DND-41 (cell line): ENCODE data around the gene TAS1R3.
A peak's percentile ranks its signal among the peaks of the same experiment; 100 is the strongest.

Source experiments
- ATAC-seq: fragments of 200-7000 bp; cut with Tn5 transposase; 3 replicates; pipeline ENCODE4 v1.9.1; 2021; ENCODE audit warnings: low read depth; ENCODE audit not compliant: insufficient read depth
- DNase-seq: peaks from one replicate; pipeline ENCODE4 v3.0.0-alpha.2; 2020
- H2AFZ ChIP-seq: 2 replicates; pipeline ENCODE4 v1.6.0; 2012; ENCODE audit warnings: low read depth, low read length
- H3K27ac ChIP-seq: 2 replicates; pipeline ENCODE4 v1.5.1; 2012; ENCODE audit warnings: low read length, inconsistent platforms
- H3K27me3 ChIP-seq: fragments of 200-600 bp; sonication (generic); 2 replicates; pipeline ENCODE4 v1.6.0; 2012; ENCODE audit warnings: low read length, mild to moderate bottlenecking, inconsistent platforms; ENCODE audit not compliant: insufficient read depth, poor library complexity
- H3K36me3 ChIP-seq: 2 replicates; pipeline ENCODE4 v1.5.1; 2012; ENCODE audit warnings: low read length, inconsistent platforms; ENCODE audit not compliant: insufficient read depth
- H3K4me1 ChIP-seq: 2 replicates; pipeline ENCODE4 v1.5.1; 2012; ENCODE audit warnings: mild to moderate bottlenecking, low read length; ENCODE audit not compliant: insufficient read depth
- H3K4me2 ChIP-seq: 2 replicates; pipeline ENCODE4 v1.6.0; 2012; ENCODE audit warnings: mild to moderate bottlenecking, moderate library complexity, low read length, inconsistent platforms; ENCODE audit not compliant: insufficient read depth
- H3K4me3 ChIP-seq, 2 experiments: fragments of 200-600 bp in 1 of 2; shearing (Covaris generic) in 1 of 2; 2 replicates each; pipeline ENCODE4 v1.5.1; 2012 to 2016; ENCODE audit warnings: inconsistent platforms in 2 of 2, low read length in 2 of 2, mild to moderate bottlenecking in 2 of 2, low read depth in 1 of 2, moderate library complexity in 1 of 2
- H3K79me2 ChIP-seq: 2 replicates; pipeline ENCODE4 v1.6.0; 2012; ENCODE audit warnings: low read length, inconsistent platforms; ENCODE audit not compliant: insufficient read depth
- H3K9ac ChIP-seq: 2 replicates; pipeline ENCODE4 v1.6.0; 2012; ENCODE audit warnings: low read depth, mild to moderate bottlenecking, inconsistent platforms, low read length, moderate library complexity
- H3K9me3 ChIP-seq: 2 replicates; pipeline ENCODE4 v1.5.1; 2012; ENCODE audit warnings: low read length, moderate library complexity, mild to moderate bottlenecking, inconsistent platforms; ENCODE audit not compliant: insufficient read depth, severe bottlenecking
- H4K20me1 ChIP-seq: 2 replicates; pipeline ENCODE4 v1.6.0; 2012; ENCODE audit warnings: low read length; ENCODE audit not compliant: insufficient read depth
- EZH2 ChIP-seq: IDR thresholded peaks from 3 replicates; pipeline ENCODE4 v1.6.1; 2012; ENCODE audit warnings: borderline replicate concordance, low read depth, mild to moderate bottlenecking, moderate library complexity, low read length, inconsistent platforms; ENCODE audit not compliant: severe bottlenecking
- TF ChIP-seq, protein P1 (sequence below): IDR thresholded peaks from 2 replicates; pipeline ENCODE4 v1.5.1; 2012; ENCODE audit warnings: borderline replicate concordance, low read length, moderate library complexity, mild to moderate bottlenecking; ENCODE audit not compliant: poor library complexity, severe bottlenecking; ENCODE audit errors: extremely low read depth

Gene TAS1R3

DNA sequence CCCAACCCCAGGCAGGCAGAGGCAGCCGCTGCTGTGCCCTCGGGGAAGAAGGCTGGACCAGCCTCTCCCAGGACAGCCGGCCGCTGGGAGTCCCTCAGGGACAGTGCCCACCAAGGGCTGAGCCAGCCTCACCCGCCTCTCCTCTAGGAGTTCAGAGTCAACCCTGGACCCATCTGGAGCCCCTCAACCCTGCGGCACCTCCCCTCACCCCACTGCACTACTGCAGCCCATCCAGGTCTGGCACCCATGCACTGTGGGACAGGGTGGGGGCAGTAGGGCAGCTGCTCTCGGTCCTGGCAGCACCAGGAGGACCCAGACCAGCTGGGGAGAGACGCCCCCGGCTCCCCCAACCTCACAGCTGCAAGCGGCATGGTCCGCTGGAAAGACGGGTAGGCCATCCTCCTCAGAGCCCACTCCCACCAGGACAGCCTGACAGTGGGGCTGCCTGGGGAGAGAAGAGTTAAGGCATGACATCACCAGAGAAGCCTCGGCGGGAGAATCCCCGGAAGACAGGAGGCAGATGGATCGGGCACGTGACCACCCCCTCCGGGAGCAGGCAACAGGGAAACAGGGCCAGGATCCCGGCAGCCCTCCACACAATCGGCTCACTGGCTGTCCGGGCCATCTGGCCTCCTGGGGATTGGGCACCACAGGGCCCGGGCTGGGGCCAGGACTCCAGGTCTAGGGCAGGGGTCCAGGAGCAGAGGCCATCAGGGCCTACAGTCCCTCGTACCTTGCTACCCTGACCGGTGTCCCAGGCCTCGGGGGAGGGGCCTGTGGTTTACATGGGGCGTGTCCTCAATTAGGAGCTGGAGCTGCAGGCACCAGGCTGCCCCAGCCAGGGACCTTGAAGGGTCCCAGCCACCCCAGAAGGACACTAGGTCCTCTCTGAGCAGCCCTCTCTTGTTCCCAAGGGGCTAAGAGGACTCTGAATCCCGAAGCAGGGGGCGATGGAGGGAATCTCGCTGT, 26.5 kb upstream of the TAS1R3 start:
- Histone ChIP-seq H3K4me2 (peak overlapping the region; percentile 76), H3K9me3 (no peaks in the 10 kb centered on the region), H3K27me3 (no peaks in the 10 kb centered on the region), H4K20me1 (peaks cover 55% of the 10 kb centered on the region), H3K79me2 (peaks cover 51% of the 10 kb centered on the region), H3K36me3 (peaks cover 10% of the 10 kb centered on the region; the same call in 1 of the 2 replicates), H3K4me1 (peaks cover 34% of the 10 kb centered on the region), H3K9ac (peak overlapping the region; percentile 96), H2AFZ (no peak overlapping the region), H3K27ac (peak overlapping the region; percentile 47; the same call in 1 of the 2 replicates), H3K4me3 (peak overlapping the region in 1 of 2 experiments; percentile 96; a peak in 1 of 4 replicates)
- ATAC-seq (no peak), DNase-seq (no peak)
- TF ChIP-seq, protein P1, sequence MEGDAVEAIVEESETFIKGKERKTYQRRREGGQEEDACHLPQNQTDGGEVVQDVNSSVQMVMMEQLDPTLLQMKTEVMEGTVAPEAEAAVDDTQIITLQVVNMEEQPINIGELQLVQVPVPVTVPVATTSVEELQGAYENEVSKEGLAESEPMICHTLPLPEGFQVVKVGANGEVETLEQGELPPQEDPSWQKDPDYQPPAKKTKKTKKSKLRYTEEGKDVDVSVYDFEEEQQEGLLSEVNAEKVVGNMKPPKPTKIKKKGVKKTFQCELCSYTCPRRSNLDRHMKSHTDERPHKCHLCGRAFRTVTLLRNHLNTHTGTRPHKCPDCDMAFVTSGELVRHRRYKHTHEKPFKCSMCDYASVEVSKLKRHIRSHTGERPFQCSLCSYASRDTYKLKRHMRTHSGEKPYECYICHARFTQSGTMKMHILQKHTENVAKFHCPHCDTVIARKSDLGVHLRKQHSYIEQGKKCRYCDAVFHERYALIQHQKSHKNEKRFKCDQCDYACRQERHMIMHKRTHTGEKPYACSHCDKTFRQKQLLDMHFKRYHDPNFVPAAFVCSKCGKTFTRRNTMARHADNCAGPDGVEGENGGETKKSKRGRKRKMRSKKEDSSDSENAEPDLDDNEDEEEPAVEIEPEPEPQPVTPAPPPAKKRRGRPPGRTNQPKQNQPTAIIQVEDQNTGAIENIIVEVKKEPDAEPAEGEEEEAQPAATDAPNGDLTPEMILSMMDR: no peak
- TF ChIP-seq EZH2: no peak

DNA sequence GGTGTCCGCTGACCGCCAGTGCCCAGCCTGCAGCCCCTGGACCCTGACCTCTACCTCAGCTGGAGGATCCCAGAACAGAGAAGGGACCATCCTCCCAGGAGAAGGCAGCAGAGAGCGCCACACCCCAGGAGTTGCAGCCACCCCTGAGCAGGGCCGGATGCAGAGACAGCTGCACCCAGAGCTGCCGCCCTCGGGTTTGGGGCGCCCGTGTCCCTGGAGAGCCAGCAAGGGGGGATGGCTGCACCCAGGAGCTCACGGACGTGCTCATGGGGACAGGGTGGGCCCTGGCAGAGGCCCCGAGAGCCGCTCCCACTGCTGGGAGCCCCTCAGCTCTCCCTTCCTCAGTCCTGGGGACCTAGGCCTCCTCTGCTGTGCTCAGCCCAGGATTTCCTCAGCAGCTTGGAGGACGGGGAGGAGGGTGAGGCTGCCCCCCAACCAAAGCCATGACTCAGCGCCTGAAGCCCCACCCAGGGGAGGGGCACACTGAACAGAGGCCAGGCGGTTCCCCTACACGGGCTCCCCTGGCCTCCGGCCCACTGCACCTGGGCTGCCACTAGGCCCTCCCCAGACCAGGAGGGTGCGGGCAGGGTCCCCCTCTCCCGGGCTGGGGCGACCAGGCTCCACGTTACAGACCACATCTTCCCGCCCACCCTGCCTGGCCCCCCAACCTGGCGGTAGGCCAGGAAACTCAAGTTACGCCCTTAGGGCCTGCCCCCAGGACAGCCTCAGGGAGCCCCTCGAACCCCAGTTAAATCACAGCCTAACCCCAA, 25.6 kb upstream of the TAS1R3 start:
- Histone ChIP-seq H3K4me2 (peak overlapping the region; percentile 76), H3K27ac (peak overlapping the region; percentile 51), H2AFZ (no peak overlapping the region), H3K4me1 (peaks cover 43% of the 10 kb centered on the region), H3K36me3 (peaks cover 17% of the 10 kb centered on the region), H3K9me3 (no peaks in the 10 kb centered on the region), H3K79me2 (peaks cover 59% of the 10 kb centered on the region), H3K9ac (peak overlapping the region; percentile 96), H3K4me3 (peak overlapping the region in 1 of 2 experiments; percentile 96; a peak in 2 of 4 replicates), H4K20me1 (peaks cover 54% of the 10 kb centered on the region), H3K27me3 (no peaks in the 10 kb centered on the region)
- TF ChIP-seq, protein P1: no peak
- no peak for TF ChIP-seq EZH2
- ATAC-seq (peak; percentile 47), DNase-seq (peak; percentile 79)

DNA sequence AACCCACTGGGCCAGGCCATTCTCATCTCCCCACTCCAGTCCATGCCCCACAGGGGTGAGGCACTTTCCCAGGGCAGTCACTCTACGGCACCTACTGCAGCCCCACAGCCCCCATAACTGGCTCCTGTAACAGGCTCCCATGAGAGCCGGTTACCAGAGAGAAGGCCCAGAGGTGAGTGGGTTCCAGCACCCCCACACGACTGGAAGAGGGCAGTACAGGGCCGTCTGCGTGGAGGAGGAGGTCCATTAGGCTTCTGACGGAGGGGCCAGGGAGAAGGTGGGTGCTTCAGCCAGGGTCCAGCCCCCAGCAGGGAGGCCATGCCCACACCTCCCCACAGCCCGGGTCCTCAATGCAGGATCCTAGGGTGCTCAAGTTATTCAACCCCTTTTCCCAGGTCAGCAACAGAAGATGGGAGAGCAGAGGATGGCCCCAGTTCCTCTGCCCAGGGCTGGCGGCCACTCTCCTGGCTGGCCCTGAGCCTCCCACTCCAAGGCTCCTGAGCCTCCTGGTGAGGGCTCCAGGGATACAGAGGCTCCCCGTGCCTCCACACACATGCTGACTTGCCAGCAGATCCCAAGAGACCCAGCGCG, 24.9 kb upstream of the TAS1R3 start:
- peak; percentile 31 for DNase-seq
- H3K4me1 ChIP-seq: peaks cover 46% of the 10 kb centered on the region
- H3K9me3 ChIP-seq: no peaks in the 10 kb centered on the region

More for the DNA sequence above, 24.9 kb upstream of the TAS1R3 start:
- Histone ChIP-seq H3K4me3 (peak overlapping the region in 1 of 2 experiments; percentile 96; a peak in 2 of 4 replicates), H3K79me2 (peaks cover 62% of the 10 kb centered on the region), H3K4me2 (peak overlapping the region; percentile 76), H4K20me1 (peaks cover 56% of the 10 kb centered on the region), H3K27ac (peak overlapping the region; percentile 51), H3K36me3 (peaks cover 24% of the 10 kb centered on the region), H2AFZ (no peak overlapping the region), H3K9ac (peak overlapping the region; percentile 96), H3K27me3 (no peaks in the 10 kb centered on the region)
- no peak for ATAC-seq
- TF ChIP-seq, protein P1: peak; percentile 36
- TF ChIP-seq EZH2: no peak
